ENCODE data around the gene ASIC2.

ASIC2 gene

GRCh38 chr17:33269337-33270060 lies 23.6 kb downstream of the ASIC2 start:
- peaks cover 4% of the 10 kb centered on the region for H3K27me3 Mint-ChIP-seq
- DNase-seq, result no peak
- peak overlapping the region in 1 of 2 donors; percentile 33 for H3K27ac Mint-ChIP-seq
- H3K4me3 Mint-ChIP-seq, result no peak overlapping the region
- H3K9me3 Mint-ChIP-seq, result no peaks in the 10 kb centered on the region
- H3K4me1 Mint-ChIP-seq, result no peaks in the 10 kb centered on the region
- ATAC-seq, result no peak

GRCh38 chr17:33267851-33268548 lies 25.1 kb downstream of the ASIC2 start:
- peaks cover 7% of the 10 kb centered on the region for H3K27me3 Mint-ChIP-seq
- H3K4me1 Mint-ChIP-seq, result no peaks in the 10 kb centered on the region
- ATAC-seq (no peak), DNase-seq (no peak)
- no peak overlapping the region for H3K4me3 Mint-ChIP-seq
- H3K9me3 Mint-ChIP-seq, result no peaks in the 10 kb centered on the region
- H3K27ac Mint-ChIP-seq, result no peak overlapping the region

GRCh38 chr17:33267271-33267790 lies 25.8 kb downstream of the ASIC2 start:
- no peak for ATAC-seq
- H3K9me3 Mint-ChIP-seq, result no peaks in the 10 kb centered on the region
- DNase-seq, result no peak
- no peak overlapping the region for H3K4me3 Mint-ChIP-seq
- peaks cover 7% of the 10 kb centered on the region for H3K27me3 Mint-ChIP-seq
- H3K4me1 Mint-ChIP-seq, result no peaks in the 10 kb centered on the region
- no peak overlapping the region for H3K27ac Mint-ChIP-seq

- no peak for ATAC-seq
- DNase-seq, result no peak
- Mint-ChIP-seq H3K27ac (no peak overlapping the region), H3K27me3 (peaks cover 7% of the 10 kb centered on the region), H3K4me1 (no peaks in the 10 kb centered on the region), H3K9me3 (no peaks in the 10 kb centered on the region), H3K4me3 (no peak overlapping the region)
Measured at GRCh38 chr17:33266611-33267010, 26.5 kb downstream of the ASIC2 start.

GRCh38 chr17:33266116-33266515 lies 27.0 kb downstream of the ASIC2 start:
- no peak overlapping the region for H3K4me3 Mint-ChIP-seq
- no peak for ATAC-seq
- peaks cover 10% of the 10 kb centered on the region for H3K27me3 Mint-ChIP-seq
- H3K4me1 Mint-ChIP-seq, result no peaks in the 10 kb centered on the region
- H3K27ac Mint-ChIP-seq, result no peak overlapping the region
- H3K9me3 Mint-ChIP-seq, result no peaks in the 10 kb centered on the region
- DNase-seq, result no peak

GRCh38 chr17:33263396-33263795 lies 29.7 kb downstream of the ASIC2 start:
- H3K27ac Mint-ChIP-seq, result no peak overlapping the region
- ATAC-seq (no peak), DNase-seq (no peak)
- H3K27me3 Mint-ChIP-seq, result peaks cover 17% of the 10 kb centered on the region
- H3K4me1 Mint-ChIP-seq, result no peaks in the 10 kb centered on the region
- no peak overlapping the region for H3K4me3 Mint-ChIP-seq
- no peaks in the 10 kb centered on the region for H3K9me3 Mint-ChIP-seq

GRCh38 chr17:33262266-33263123 lies 30.6 kb downstream of the ASIC2 start:
- DNase-seq (no peak), ATAC-seq (no peak)
- no peaks in the 10 kb centered on the region for H3K4me1 Mint-ChIP-seq
- peak overlapping the region in 1 of 2 donors; percentile 16 for H3K27ac Mint-ChIP-seq
- H3K9me3 Mint-ChIP-seq, result no peaks in the 10 kb centered on the region
- H3K27me3 Mint-ChIP-seq, result peaks cover 17% of the 10 kb centered on the region
- H3K4me3 Mint-ChIP-seq, result no peak overlapping the region

GRCh38 chr17:33261820-33262219 lies 31.3 kb downstream of the ASIC2 start:
- DNase-seq (no peak), ATAC-seq (no peak)
- H3K9me3 Mint-ChIP-seq, result no peaks in the 10 kb centered on the region
- H3K4me1 Mint-ChIP-seq, result no peaks in the 10 kb centered on the region
- no peak overlapping the region for H3K27ac Mint-ChIP-seq
- H3K27me3 Mint-ChIP-seq, result peaks cover 17% of the 10 kb centered on the region
- no peak overlapping the region for H3K4me3 Mint-ChIP-seq

- DNase-seq (no peak), ATAC-seq (no peak)
- Mint-ChIP-seq H3K9me3 (no peaks in the 10 kb centered on the region), H3K4me1 (no peaks in the 10 kb centered on the region), H3K4me3 (no peak overlapping the region), H3K27me3 (peaks cover 17% of the 10 kb centered on the region), H3K27ac (no peak overlapping the region)
Measured at GRCh38 chr17:33260638-33261037, 32.5 kb downstream of the ASIC2 start.

GRCh38 chr17:33258296-33258695 lies 34.8 kb downstream of the ASIC2 start:
- ATAC-seq, result no peak
- no peak for DNase-seq
- Mint-ChIP-seq H3K27me3 (peaks cover 10% of the 10 kb centered on the region), H3K27ac (peak overlapping the region in 1 of 2 donors; percentile 11), H3K4me1 (no peaks in the 10 kb centered on the region), H3K4me3 (no peak overlapping the region), H3K9me3 (no peaks in the 10 kb centered on the region)

- H3K9me3 Mint-ChIP-seq, result no peaks in the 10 kb centered on the region
- no peak overlapping the region for H3K27ac Mint-ChIP-seq
- ATAC-seq (no peak), DNase-seq (no peak)
- H3K4me1 Mint-ChIP-seq, result no peaks in the 10 kb centered on the region
- peaks cover 5% of the 10 kb centered on the region for H3K27me3 Mint-ChIP-seq
- no peak overlapping the region for H3K4me3 Mint-ChIP-seq
Measured at GRCh38 chr17:33245183-33245582, 47.9 kb downstream of the ASIC2 start.

GRCh38 chr17:33243732-33244131 lies 49.4 kb downstream of the ASIC2 start:
- Mint-ChIP-seq H3K27me3 (peaks cover 5% of the 10 kb centered on the region), H3K9me3 (no peaks in the 10 kb centered on the region), H3K4me1 (no peaks in the 10 kb centered on the region), H3K27ac (no peak overlapping the region), H3K4me3 (no peak overlapping the region)
- DNase-seq (no peak), ATAC-seq (no peak)

GRCh38 chr17:33242375-33243124 lies 50.5 kb downstream of the ASIC2 start:
- ATAC-seq, result no peak
- Mint-ChIP-seq H3K4me3 (no peak overlapping the region), H3K27ac (no peak overlapping the region), H3K27me3 (peaks cover 5% of the 10 kb centered on the region), H3K4me1 (no peaks in the 10 kb centered on the region), H3K9me3 (no peaks in the 10 kb centered on the region)
- no peak for DNase-seq

- no peak overlapping the region for H3K27ac Mint-ChIP-seq
- ATAC-seq, result no peak
Measured at GRCh38 chr17:33241390-33241789, 51.7 kb downstream of the ASIC2 start.

GRCh38 chr17:33240362-33240761 lies 52.7 kb downstream of the ASIC2 start:
- Mint-ChIP-seq H3K9me3 (no peaks in the 10 kb centered on the region), H3K27ac (no peak overlapping the region), H3K4me1 (no peaks in the 10 kb centered on the region), H3K27me3 (peaks cover 5% of the 10 kb centered on the region), H3K4me3 (no peak overlapping the region)
- ATAC-seq (no peak), DNase-seq (no peak)

More at GRCh38 chr17:33241390-33241789, 51.7 kb downstream of the ASIC2 start:
- DNase-seq, result no peak
- Mint-ChIP-seq H3K4me3 (no peak overlapping the region), H3K4me1 (no peaks in the 10 kb centered on the region), H3K27me3 (peaks cover 5% of the 10 kb centered on the region), H3K9me3 (no peaks in the 10 kb centered on the region)
